H4 (cell line): ENCODE results near the gene METTL9. TPM values are rescaled to one million over a fixed set of nuclear protein-coding genes. Genes with fewer than 3 reads are reported as not detected.
"Not testable (repeated sequence)": the region's sequence is repeated elsewhere in the genome, so short reads cannot be mapped to it uniquely, and the experiment has no call there.

Experiments used
- DNase-seq: peaks from one replicate; pipeline ENCODE4 v3.0.0-alpha.2; 2015; ENCODE audit warnings: low spot score
- total RNA-seq: library from RNA; depleted of rRNA; stranded (reverse); fragments of >200 nt; shearing (Covaris generic); gene quantifications from 2 replicates; pipeline ENCODE4 v1.2.3, GENCODE V29; 2014

Gene METTL9
- total RNA-seq, 1 experiment from 2014 or later = 166 TPM

DNA sequence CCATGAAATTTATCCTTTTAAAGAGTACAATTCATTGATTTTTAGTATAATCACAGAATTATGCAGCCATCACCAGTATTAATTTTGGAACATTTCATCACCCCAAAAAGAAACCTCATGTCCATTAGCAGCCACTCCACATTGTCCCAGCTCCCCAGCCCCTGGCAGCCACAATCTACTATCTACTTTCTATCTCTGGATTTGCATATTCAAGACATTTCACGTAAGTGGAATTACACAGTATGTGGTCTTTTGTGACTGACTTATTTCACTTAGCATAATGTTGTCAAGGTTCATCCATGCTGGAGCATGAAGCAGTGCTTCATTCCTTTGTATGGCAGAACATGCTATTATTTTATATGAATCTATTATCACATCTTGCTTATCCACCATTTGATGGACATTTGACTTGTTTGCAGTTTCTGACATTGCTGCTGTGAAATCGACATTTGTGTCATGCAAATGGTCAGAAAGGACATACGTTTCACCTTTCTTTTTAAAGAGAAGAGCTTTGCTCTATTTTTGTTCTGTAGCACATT lies 10.7 kb downstream of the METTL9 start:
- DNase-seq = no peak

DNA sequence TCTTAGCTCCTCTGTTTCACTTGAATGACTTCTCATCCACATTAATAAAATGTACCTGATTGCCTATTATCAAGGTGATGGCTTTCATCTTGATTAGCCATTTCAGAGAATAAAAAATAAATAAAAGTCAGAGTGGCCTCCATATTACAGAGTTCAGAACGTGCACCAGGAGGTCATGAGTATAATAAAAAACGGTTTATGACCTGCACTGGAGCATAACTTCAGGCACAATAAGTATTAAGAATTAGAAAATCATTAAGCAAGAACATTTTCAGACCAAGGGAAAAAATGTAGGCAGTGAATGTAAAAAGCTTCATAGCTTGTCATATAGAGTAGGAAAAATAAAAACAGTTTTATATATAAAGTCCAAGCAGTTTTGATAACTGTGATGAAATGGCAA lies 11.4 kb downstream of the METTL9 start:
- no peak for DNase-seq

DNA sequence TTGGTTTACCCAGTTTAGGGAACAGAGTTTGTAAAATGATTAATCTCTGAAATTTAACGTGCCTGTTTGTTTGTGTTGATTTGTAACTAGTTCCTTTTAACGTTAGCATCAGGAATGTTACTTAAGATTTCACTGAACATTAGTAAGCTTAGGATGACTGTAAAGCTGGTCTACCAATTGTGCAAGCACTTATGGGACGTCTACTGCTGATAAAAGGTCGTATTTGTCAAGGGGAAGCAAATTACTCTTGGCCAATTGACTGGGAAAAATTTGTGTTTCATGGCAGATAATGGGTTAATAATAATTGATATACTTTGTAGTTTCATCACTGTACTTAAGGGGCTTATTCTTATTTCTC lies 11.8 kb downstream of the METTL9 start:
- DNase-seq = no peak

DNA sequence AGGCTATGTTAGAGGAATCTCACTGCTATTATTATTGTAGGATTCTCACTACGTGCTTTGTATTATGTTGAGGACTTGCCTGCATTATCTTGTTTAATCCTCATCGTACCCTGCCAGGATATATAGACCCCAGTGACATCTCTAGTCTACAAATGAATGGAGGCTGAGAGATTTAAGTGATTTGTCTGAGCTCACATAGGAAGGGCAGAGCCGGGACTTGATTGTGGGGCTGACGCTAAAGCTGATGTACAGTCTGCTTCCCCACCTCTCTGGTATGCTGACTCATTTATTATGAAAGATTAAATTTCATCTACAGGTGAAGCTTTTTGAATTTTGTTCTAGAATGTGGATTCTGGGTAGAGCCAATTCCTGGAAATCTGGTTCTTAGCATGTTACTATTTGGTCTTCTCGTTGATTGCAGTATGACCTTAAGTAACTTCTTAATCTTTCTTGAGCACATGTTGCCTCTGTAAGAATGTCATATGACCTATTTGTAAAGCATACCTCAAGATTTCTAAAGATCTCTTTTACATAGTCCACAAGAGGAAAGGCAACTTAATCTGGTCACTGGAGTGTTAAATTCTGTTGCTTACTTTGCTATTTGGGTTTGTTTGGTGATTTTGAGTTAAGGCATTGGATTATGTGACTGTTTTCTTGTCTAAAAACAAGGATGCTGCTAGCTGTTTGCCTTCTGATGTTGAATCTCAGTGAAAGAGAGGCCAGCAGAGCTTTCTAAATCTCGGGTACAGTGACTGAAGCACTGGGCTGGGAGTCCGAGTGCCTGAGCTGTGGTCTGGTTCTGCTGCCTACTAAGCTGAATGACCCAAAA lies 12.4 kb downstream of the METTL9 start:
- DNase-seq = no peak

DNA sequence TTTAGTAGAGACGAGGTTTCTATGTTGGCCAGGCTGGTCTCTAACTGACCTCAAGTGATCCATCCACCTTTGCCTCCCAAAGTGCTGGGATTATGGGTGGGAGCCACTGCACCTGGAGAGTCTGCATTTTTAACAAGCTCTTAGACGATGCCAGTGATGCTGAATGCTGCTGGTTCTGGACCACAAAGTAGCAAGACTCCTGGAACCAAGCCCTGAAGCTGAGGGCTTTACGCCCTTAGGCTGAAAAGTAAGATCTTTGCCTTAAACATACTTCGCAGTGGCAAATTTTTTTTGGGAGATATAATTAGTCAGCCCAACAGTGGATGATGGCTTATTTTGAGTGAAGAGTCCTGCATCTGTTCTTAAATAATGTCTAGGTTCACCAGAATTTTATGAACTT lies 14.0 kb downstream of the METTL9 start:
- DNase-seq = no peak

DNA sequence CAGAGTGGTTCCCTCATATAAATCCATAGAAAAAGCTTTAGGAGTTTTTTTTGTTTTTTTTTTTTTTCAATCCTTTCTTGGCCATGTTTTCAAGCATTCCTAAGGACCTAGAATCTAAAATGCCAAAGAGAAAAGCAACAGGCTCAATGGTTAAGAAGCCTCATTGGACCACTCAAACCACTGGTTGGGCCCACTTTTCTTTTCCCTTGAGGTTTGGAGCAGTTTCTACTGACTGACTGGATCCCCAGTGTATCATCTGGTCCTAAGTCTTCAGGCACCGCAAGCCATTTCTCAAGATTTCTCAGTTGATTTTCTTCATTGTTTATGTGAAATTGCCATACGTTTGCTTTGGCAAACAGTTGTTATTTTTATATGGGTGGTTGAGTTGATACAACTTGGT lies 14.4 kb downstream of the METTL9 start:
- no peak for DNase-seq

DNA sequence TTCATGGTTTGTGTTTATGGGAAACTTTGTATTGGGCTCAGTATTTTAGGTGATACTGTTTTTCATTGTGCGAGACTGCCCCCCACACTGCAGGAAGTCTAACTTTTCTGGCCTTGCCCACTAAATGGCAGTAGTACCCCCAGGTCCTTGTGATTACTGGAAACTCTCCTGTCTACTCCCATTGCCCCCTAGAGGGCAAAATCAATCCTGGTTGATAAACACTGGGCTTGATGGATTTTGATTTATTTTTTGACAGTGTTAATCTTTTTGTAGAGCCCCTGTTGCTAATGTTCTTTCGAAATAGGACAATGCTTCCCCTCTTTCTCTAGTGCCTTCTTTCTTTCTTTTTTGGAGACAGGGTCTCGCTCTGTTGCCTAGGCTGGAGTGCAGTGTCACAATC lies 15.5 kb downstream of the METTL9 start:
- DNase-seq = no peak

DNA sequence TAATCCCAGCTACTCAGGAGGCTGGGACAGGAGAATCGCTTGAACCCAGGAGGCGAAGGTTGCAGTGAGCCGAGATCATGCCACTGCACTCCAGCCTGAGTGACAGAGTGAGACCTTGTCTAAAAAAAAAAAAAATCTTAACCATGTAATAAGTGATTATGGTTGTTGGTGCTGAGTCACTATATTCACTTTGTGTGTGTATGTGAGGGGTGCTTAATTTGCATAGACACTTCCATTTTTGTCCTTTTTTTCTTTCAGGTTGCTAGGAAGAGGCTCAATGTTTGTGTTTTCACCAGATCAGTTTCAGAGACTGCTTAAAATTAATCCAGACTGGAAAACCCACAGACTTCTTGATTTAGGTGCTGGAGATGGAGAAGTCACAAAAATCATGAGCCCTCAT lies 18.2 kb downstream of the METTL9 start:
- DNase-seq = no peak

DNA sequence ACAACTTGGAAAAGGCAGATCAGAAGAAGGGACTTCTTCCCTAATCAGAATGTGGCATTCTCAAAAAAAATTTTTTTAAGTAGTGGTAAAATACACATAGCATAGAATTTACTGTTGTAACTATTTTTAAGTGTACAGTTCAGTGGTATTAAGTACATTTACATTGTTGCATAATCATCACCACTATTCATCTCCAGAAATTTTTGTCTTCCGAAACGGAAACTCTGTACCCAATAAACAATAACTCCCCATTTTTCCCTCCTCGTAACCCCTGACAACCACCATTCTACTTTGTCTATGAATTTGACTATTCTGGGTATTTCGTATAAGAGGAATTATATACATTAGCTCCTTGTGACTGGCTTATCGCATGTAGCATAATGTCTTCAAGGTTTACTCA lies 18.9 kb downstream of the METTL9 start:
- no peak for DNase-seq

DNA sequence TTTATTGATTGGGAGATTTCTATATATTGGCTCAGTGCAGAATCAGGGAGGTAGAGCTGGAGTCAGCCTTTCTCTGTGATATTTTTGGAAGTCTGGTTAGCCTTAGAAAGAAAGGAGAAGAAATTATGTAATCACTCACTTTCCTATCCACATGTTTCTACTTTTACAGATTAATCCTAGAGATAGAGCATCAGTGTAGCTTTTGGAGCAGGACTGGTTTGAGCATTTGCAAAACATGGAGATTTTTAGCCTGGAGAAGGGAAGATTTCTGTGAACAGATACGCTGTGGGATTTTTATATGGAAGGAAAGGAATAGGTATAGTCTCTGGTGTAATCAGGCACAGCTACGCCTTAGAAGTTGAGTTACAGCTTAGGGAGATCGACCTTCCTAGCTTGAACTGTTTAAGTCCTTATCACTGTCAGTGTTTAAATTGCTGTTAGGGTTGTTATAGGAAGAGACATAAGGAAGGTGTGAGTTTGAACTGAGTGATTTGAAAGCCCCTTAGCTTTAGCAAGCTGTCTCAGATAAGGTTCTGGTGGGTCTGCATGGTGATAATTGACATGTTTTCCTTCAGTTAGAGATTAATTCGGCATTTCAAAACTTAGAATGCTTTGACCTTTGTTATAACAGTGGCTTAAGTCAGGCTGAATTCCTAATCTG lies 20.5 kb downstream of the METTL9 start:
- DNase-seq = no peak

DNA sequence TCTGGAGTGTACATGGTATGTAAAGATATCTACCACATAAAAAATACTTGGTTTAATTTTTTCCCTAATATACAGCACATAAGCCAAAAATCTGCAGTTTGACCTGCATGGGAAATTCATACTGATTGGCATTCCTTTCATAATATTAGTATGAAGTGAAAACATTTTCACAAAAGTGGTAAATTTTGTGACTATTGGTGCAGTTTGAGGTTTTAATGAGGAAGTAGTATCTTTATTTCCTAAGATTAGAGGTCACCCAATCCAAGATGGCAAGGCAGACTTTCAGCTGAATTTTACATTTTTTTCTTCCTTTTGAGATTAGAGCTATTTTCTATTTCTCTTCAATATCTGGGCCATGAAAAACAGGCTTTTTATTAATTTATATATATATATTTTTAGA lies 21.2 kb downstream of the METTL9 start:
- no peak for DNase-seq

DNA sequence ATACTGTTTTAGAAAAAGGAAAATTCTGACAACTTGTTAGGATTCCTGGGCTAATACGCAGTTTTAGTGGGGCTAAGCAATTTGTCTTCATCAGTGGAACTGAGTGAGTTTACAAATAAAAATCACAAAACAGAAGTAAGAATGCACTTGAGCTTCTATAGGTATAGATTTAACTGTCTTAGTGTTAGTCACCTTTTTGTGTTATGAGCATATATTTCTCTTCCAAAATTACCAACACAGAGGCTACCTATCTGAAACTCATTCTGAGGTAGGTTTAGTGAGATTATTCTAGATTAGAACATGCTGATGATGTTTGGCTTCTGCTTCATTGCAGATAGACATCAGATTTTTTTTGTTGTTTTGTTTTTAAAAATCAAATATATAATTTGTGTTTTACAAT lies 23.2 kb downstream of the METTL9 start:
- DNase-seq = no peak

DNA sequence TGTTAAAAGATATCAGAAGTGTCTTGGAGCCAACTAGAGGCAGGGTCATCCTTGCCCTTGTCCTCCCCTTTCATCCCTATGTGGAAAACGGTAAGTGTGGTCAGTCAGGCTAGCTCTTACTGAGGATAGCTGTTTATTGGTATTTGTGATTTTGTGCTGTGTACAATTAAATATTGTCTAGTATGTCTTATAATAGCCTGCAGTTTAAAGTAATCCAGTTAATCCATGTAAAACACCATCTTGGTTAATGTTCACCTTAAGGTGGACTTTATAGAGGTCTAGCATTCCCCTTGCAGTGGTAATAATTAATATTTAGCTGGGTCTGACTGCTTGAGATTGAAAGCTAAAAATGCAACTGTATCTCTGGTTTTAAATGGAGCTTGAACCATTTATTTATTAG lies 25.6 kb downstream of the METTL9 start:
- DNase-seq = no peak

DNA sequence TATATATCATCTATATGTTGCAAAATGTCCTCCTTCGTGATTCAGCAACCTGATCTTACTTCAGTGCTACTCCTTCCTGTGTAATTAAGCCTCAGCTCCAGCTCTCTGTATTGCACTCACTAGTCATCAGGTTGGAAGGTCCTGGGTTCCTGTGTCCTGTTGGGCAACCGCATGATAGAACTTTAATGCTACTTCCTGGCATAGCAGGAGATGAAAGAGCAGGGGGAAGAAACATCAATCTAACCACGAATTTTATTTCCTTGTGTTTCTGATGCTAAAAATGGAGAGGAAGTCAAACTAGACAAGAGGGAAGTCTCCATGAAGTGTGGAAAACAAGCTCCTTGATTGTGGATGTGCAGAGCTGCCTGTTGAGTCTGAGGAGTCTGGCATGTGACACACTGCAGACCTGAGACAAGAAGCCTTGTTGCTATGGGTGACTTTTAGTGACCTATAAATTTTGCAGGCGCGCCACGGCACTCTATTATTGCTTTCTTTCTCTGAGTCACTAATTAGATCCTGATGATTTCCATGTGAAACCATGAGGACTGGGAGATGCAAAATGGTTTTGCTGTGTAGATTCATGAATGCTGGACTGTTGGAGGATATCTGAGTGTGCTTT lies 27.4 kb downstream of the METTL9 start:
- DNase-seq = peak; percentile 92

DNA sequence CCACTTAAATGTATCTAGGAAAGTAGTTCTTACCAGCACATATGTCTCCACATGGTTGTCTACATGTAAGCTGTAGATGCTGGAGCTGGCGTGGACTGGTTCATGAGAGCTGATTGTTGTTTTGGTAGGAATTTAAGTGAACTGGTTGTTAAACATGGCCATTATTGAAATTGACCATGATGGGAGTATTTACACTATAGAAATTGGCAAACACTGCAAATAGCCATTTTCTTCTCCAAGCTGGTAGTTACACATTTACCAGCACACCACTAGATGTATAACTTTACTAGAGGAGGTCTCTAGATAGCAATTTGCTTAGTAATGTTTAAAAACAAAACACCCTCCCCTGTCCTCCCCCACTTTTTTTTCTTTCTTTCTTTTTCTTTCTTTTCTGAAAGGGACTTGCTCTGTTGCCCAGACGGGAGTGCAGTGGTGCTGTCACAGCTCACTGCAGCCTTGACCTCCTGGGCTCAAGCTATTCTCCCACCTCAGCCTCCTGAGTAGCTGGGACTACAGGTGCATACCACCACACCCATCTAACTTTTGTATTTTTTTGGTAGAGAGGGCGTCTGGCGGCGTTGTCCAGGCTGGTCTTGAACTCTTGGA lies 28.8 kb downstream of the METTL9 start:
- DNase-seq = no peak

DNA sequence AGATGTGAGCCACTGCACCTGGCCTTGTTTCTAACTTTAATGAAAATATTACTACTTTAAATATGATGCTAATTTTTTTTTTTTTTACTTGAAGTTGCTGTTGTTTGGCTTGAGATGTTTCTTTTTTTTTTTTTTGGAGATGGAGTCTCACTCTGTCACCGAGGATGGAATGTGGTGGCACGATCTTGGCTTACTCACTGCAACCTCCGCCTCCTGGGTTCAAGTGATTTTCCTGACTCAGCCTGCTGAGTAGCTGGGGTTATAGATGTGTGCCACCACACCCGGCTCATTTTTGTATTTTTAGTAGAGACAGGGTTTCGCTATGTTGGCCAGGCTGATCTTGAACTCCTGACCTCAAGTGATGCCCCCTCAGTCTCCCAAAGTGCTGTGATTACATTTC lies 29.4 kb downstream of the METTL9 start:
- DNase-seq = no peak

DNA sequence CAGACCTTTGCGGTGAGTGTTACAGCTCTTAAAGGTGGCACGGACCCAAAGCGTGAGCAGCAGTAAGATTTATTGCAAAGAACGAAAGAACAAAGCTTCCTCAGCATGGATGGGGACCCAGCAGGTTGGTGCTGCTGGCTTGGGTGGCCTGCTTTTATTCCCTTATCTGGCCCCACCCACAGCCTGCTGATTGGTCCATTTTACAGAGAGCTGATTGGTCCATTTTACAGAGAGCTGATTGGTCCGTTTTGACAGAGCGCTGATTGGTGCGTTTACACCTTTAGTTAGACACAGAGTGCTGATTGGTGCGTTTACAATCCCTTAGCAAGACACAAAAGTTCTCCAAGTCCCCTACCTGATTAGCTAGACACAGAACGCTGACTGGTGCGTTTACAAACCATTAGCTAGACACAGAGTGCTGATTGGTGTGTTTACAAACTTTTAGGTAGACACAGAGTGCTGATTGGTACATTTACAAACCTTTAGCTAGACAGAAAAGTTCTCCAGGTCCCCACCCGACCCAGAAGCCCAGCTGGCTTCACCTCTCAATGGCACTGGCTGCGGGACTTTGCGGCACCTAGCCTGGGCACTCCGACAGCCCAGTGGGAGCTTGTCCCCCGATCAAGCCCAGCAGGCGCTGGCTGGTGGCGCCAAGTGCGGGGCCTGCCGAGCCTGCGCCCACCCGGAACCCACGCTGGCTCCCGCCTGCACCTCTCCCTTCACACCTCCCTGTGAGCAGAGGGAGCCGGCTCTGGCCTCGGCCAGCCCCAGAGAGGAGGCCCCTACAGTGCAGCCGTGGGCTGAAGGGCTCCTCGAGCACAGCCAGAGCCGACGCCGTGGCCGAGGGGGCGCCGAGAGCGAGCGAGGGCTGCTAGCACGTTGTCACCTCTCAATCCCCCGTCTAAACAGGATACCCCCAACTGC lies 30.5 kb downstream of the METTL9 start:
- not testable (repeated sequence) for DNase-seq

DNA sequence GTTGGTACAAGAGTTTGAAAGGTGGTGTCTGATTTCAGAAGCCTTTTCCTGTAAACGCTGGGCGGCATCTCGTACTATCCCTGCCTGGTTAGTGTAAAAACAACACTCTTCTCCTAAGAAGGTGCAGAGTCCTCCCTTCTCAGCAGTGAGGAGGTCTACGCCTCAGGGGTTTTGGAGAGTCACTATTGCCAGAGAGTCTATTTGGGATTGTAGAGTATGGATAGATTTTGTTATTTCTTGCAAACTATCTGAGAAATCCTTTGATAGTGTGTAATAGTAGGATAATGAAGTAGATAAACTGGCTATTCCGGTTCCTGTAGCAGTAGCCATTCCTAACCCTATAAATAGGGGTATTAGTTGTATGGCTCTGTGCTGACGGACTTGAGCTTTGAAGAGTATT lies 31.5 kb downstream of the METTL9 start:
- not testable (repeated sequence) for DNase-seq

DNA sequence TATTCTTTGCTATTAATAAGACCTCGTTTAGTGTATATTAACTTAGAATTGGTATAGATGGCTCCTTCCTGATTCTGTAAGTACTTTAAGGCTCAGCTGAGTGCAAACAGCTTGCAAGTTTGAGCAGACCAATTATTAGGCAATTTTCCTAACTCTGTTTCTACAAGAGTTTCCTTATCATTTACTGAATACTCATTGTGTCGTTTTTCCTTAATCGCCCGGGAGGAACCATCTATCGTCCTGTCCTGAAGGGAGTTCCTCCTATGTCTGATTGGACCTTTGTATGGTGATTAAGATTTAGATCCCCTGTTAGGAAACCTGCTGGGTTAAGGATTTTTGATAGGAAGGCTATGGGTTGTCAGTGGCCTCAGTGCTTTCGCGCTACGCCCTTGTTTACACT lies 32.0 kb downstream of the METTL9 start:
- not testable (repeated sequence) for DNase-seq

DNA sequence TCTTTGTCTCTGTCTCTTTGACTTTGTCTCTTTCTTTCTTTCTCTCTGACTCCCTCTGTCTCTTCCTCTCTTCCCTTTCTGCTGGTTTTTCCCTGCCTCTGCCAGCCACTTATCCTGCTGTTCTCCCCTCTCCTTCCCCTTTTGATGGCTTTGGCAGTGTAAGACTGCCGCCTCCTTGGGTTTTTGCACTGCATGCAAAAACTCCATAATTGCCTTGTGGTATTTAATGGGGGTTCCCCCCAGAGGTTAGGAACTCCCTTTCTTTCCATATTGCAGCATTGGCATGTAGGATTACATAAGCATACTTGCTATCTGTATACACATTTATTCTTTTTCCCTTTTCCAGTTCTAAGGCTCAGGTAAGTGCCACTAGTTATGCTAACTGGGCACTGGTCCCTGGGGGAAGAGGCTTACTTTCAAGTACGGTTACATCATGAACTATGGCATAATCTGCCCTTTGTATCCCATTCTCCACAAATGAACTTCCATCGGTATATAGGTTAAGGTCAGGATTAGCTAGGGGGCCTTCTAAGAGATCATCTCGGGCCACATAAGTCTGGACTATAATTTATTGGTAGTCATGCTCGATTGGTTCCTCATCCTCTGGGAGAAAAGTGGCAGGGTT lies 32.7 kb downstream of the METTL9 start:
- DNase-seq = not testable (repeated sequence)

DNA sequence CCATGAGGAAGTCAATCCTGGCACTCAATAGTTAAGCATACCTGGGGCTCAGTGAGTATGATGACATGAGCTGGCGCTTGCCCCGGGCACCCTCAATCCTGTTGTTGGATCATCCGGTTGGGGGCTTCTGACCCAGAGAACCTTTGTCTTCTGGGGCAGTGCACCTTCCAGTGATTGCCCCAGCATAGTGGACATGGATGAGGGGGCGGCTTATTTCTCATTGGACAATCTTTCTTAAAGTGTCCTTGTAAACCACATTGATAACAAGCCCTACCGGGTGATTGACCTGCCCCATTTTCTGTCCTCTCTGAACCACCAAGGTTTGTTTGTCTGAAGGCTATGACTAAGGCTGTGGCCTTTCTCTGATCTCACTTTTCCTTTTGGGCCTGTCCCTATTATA lies 34.8 kb downstream of the METTL9 start:
- no peak for DNase-seq
